Fibroblast of lung (primary cell): ENCODE results near the gene UPP1. TPM values are rescaled to one million over a fixed set of nuclear protein-coding genes. Genes with fewer than 3 reads are reported as not detected.

Experiments
- DNase-seq, 2 donors: peaks; one replicate each; pipeline versions ENCODE4 v3.0.0 to v3.0.0-alpha.2; 2010; ENCODE audit warnings: low read depth in 2 of 2
- H2AFZ ChIP-seq: 2 replicates; pipeline ENCODE4 v1.5.1; 2012; ENCODE audit warnings: low read length, control low read depth, inconsistent platforms
- H3K27ac ChIP-seq: 2 replicates; pipeline ENCODE4 v1.5.1; 2011; ENCODE audit warnings: low read length, control low read depth; ENCODE audit not compliant: insufficient read depth
- H3K27me3 ChIP-seq: 2 replicates; pipeline ENCODE4 v1.5.1; 2011; ENCODE audit warnings: mild to moderate bottlenecking, low read length; ENCODE audit not compliant: control insufficient read depth, insufficient read depth
- H3K36me3 ChIP-seq: 2 replicates; pipeline ENCODE4 v1.5.1; 2011; ENCODE audit warnings: low read length; ENCODE audit not compliant: control insufficient read depth, insufficient read depth
- H3K4me1 ChIP-seq: 2 replicates; pipeline ENCODE4 v1.5.1; 2011; ENCODE audit warnings: low read length; ENCODE audit not compliant: control insufficient read depth, insufficient read depth; ENCODE audit errors: extremely low read depth
- H3K4me2 ChIP-seq: 2 replicates; pipeline ENCODE4 v1.5.1; 2011; ENCODE audit warnings: low read length, control low read depth; ENCODE audit not compliant: insufficient read depth; ENCODE audit errors: extremely low read depth
- H3K4me3 ChIP-seq, 4 experiments: fragments of 200-600 bp in 1 of 4; sonication (generic) in 1 of 4; replicated peaks in 1 of 4; 2 replicates each; pipeline ENCODE4 v1.5.1; 2011 to 2016; ENCODE audit warnings: low read length in 4 of 4, low read depth in 3 of 4, mild to moderate bottlenecking in 3 of 4, control low read depth in 2 of 4, inconsistent platforms in 1 of 4, mixed read lengths in 1 of 4; ENCODE audit not compliant: insufficient read depth in 1 of 4; ENCODE audit errors: control extremely low read depth in 1 of 4
- H3K79me2 ChIP-seq: 2 replicates; pipeline ENCODE4 v1.5.1; 2012; ENCODE audit warnings: mild to moderate bottlenecking, low read length, inconsistent platforms; ENCODE audit not compliant: control insufficient read depth, insufficient read depth
- H3K9ac ChIP-seq: 2 replicates; pipeline ENCODE4 v1.5.1; 2011; ENCODE audit warnings: mild to moderate bottlenecking, low read length, control low read depth; ENCODE audit not compliant: insufficient read depth
- H3K9me3 ChIP-seq: 2 replicates; pipeline ENCODE4 v1.5.1; 2012; ENCODE audit warnings: low read depth, low read length; ENCODE audit not compliant: control insufficient read depth, insufficient read depth
- H4K20me1 ChIP-seq: 2 replicates; pipeline ENCODE4 v1.5.1; 2011; ENCODE audit warnings: low read length; ENCODE audit not compliant: control insufficient read depth, insufficient read depth; ENCODE audit errors: extremely low read depth
- EZH2 ChIP-seq: IDR thresholded peaks from 2 replicates; pipeline ENCODE4 v1.5.1; 2012; ENCODE audit warnings: low read length, control low read depth, mild to moderate bottlenecking; ENCODE audit errors: missing control alignments
- polyA plus RNA-seq, 2 donors: library from polyadenylated mRNA; depleted of rRNA in 1 of 2; stranded (reverse) in 1 of 2; unstranded in 1 of 2; fragments of >200 nt; gene quantifications; 2 replicates each; pipeline ENCODE4 v1.2.1, GENCODE V29; 2011 to 2012; ENCODE audit warnings: missing spikeins in 1 of 2
- total RNA-seq: library from RNA; depleted of rRNA; stranded (reverse); fragments of >200 nt; gene quantifications from 2 replicates; pipeline ENCODE4 v1.2.1, GENCODE V29; 2014
- TF ChIP-seq, protein P1 (sequence below), 2 donors: IDR thresholded peaks in 1 of 2; conservative IDR thresholded peaks in 1 of 2; 1 replicate in 1 of 2; 2 replicates in 1 of 2; pipeline ENCODE4 v1.5.1; 2011 to 2012; ENCODE audit warnings: low read length in 2 of 2, control low read depth in 1 of 2, inconsistent platforms in 1 of 2, low read depth in 1 of 2, mild to moderate bottlenecking in 1 of 2

The UPP1 gene
- total and polyA plus RNA-seq, 2 donors (not counting 1 experiment from before 2014, with no cell fraction given): 9.4 to 11.7 TPM

- Histone ChIP-seq H3K79me2 (no peaks in the 10 kb centered on the region), H3K4me2 (no peak overlapping the region), H4K20me1 (no peaks in the 10 kb centered on the region), H3K36me3 (no peaks in the 10 kb centered on the region), H3K27ac (no peak overlapping the region), H2AFZ (no peak overlapping the region), H3K4me1 (no peaks in the 10 kb centered on the region), H3K9ac (no peak overlapping the region), H3K27me3 (no peaks in the 10 kb centered on the region), H3K4me3 (no peak overlapping the region), H3K9me3 (no peaks in the 10 kb centered on the region)
- TF ChIP-seq, protein P1, sequence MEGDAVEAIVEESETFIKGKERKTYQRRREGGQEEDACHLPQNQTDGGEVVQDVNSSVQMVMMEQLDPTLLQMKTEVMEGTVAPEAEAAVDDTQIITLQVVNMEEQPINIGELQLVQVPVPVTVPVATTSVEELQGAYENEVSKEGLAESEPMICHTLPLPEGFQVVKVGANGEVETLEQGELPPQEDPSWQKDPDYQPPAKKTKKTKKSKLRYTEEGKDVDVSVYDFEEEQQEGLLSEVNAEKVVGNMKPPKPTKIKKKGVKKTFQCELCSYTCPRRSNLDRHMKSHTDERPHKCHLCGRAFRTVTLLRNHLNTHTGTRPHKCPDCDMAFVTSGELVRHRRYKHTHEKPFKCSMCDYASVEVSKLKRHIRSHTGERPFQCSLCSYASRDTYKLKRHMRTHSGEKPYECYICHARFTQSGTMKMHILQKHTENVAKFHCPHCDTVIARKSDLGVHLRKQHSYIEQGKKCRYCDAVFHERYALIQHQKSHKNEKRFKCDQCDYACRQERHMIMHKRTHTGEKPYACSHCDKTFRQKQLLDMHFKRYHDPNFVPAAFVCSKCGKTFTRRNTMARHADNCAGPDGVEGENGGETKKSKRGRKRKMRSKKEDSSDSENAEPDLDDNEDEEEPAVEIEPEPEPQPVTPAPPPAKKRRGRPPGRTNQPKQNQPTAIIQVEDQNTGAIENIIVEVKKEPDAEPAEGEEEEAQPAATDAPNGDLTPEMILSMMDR (conservative IDR thresholded peaks at IDR 0.05 in 1 of 2, IDR thresholded peaks at IDR 0.05 in 1 of 2; ENCODE audit: low read depth in 1 of 2, low read length in 2 of 2): no peak
- TF ChIP-seq EZH2: no peak
- DNase-seq: no peak
Measured at GRCh38 chr7:48148311-48148710, 59.2 kb downstream of the UPP1 start.

DNA sequence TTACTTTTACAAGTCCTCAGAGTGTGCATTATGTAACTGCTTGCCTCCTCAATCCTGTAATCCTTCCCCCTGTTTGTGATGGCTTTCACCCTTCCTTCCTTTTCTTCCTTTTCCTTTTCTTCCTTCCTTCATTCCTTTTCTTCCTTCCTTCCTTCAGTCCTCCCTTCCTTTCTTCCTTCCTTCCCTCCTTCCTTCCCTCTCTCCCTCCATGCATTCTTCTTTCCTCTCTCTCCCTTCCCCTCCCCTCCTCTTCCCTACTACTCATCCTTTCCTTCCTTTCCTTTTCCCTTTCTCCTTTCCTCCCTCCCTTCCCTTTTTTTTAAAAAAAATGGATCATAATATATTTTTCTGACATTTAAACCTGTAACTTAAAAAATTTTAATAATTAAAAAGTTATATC, 60.0 kb downstream of the UPP1 start:
- no peak overlapping the region for H3K4me2 ChIP-seq
- no peak for DNase-seq
- H3K36me3 ChIP-seq: no peaks in the 10 kb centered on the region

GRCh38 chr7:48150086-48150485, 61.0 kb downstream of the UPP1 start:
- Histone ChIP-seq H3K4me3 (no peak overlapping the region), H4K20me1 (no peaks in the 10 kb centered on the region), H3K27me3 (no peaks in the 10 kb centered on the region), H3K4me1 (no peaks in the 10 kb centered on the region), H3K36me3 (no peaks in the 10 kb centered on the region), H3K27ac (no peak overlapping the region), H3K9ac (no peak overlapping the region), H3K79me2 (no peaks in the 10 kb centered on the region), H3K4me2 (no peak overlapping the region), H3K9me3 (no peaks in the 10 kb centered on the region), H2AFZ (no peak overlapping the region)
- no peak for DNase-seq
- TF ChIP-seq, protein P1 (conservative IDR thresholded peaks at IDR 0.05 in 1 of 2, IDR thresholded peaks at IDR 0.05 in 1 of 2; ENCODE audit: low read depth in 1 of 2, low read length in 2 of 2): no peak
- no peak for TF ChIP-seq EZH2

More for the DNA sequence above, 60.0 kb downstream of the UPP1 start:
- Histone ChIP-seq H4K20me1 (no peaks in the 10 kb centered on the region), H3K79me2 (no peaks in the 10 kb centered on the region), H2AFZ (no peak overlapping the region), H3K27me3 (no peaks in the 10 kb centered on the region), H3K9me3 (no peaks in the 10 kb centered on the region), H3K4me3 (no peak overlapping the region), H3K27ac (no peak overlapping the region), H3K9ac (no peak overlapping the region), H3K4me1 (no peaks in the 10 kb centered on the region)
- TF ChIP-seq, protein P1 (conservative IDR thresholded peaks at IDR 0.05 in 1 of 2, IDR thresholded peaks at IDR 0.05 in 1 of 2; ENCODE audit: low read depth in 1 of 2, low read length in 2 of 2): no peak
- no peak for TF ChIP-seq EZH2
